GM12875 (cell line): Measurements from ENCODE around the gene SEC16A.

Source experiments
- H3K4me3 ChIP-seq: one replicate; pipeline ENCODE4 v1.5.1; 2011; ENCODE audit warnings: low read depth, low read length, control low read depth
- TF ChIP-seq, protein P1 (sequence below): IDR thresholded peaks from 2 replicates; pipeline ENCODE4 v1.5.1; 2011; ENCODE audit warnings: low read depth, mild to moderate bottlenecking, control low read depth, inconsistent platforms, low read length, moderate library complexity, borderline replicate concordance; ENCODE audit not compliant: insufficient read depth

SEC16A gene

DNA sequence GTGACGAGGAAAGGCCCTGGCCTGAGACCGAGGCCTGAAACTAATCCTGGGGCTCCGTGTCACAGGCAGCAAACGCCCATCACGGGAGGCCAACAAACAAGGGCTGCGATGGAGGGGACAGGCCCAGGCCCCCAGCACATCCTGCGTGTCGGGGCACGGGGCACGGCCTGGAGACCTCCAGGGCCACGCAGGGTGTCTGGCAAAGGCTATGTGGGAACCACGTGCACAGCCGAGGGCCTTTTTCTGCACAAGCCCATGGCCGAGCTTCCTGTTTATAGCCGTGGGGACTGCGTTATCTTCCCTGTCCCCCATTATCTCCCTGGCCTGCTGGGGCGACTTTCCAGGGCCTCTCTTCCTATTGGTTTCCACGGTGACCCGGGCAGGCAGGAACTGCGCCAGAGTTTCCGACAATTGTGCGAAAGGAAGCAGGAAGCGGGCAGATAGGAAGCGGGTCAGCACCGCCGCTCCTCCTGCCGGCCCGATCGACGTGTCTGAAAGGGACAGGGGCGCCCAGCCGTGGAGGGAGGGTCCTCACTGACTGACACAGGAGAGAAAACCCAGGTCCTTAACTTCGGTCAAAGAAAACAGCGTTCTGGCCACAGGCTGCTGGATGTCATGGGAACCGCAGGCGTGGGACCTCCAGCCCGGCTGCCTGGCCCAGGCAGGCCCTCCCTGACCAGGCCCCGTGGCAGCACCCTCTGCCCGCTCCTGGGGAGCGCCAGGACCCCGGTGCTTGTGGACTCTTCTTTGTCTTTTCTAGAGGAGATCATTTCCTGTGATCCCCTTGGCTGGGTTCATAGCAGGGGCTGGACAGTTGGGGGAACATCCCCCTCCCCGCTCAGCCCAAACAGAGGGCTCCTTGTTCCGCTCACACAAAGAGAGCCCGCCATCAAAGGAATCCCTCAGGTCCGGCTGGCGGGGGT lies 29.1 kb upstream of the SEC16A start:
- TF ChIP-seq, protein P1, sequence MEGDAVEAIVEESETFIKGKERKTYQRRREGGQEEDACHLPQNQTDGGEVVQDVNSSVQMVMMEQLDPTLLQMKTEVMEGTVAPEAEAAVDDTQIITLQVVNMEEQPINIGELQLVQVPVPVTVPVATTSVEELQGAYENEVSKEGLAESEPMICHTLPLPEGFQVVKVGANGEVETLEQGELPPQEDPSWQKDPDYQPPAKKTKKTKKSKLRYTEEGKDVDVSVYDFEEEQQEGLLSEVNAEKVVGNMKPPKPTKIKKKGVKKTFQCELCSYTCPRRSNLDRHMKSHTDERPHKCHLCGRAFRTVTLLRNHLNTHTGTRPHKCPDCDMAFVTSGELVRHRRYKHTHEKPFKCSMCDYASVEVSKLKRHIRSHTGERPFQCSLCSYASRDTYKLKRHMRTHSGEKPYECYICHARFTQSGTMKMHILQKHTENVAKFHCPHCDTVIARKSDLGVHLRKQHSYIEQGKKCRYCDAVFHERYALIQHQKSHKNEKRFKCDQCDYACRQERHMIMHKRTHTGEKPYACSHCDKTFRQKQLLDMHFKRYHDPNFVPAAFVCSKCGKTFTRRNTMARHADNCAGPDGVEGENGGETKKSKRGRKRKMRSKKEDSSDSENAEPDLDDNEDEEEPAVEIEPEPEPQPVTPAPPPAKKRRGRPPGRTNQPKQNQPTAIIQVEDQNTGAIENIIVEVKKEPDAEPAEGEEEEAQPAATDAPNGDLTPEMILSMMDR = no peak

DNA sequence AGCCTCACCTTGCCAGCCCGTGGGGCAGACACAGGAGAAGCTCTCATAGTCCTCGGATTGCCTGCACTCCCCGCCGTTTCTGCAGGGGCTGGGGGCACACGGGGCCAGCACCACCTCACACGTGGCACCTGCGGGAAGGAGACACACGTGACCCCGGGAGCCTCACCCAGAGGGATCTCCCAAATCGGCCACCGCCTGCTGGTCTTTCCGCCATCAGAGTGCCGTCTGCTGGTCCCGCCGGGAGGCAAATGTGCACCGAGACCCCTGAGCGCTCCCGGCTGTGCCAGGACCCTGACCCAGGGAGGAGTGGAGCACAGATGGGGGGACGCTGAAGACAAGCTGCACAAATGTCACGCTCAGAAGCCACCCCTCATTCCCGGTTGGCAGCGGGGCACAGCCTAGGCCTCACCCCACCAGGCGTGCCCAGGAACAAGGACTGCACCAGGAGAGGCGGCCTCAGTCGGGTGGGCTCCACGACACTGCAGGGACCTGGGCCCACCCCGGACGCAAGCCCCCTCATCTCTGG lies 28.4 kb upstream of the SEC16A start:
- TF ChIP-seq, protein P1 = no peak
- H3K4me3 ChIP-seq = no peak overlapping the region

More for the DNA sequence above, 29.1 kb upstream of the SEC16A start:
- H3K4me3 ChIP-seq = no peak overlapping the region

DNA sequence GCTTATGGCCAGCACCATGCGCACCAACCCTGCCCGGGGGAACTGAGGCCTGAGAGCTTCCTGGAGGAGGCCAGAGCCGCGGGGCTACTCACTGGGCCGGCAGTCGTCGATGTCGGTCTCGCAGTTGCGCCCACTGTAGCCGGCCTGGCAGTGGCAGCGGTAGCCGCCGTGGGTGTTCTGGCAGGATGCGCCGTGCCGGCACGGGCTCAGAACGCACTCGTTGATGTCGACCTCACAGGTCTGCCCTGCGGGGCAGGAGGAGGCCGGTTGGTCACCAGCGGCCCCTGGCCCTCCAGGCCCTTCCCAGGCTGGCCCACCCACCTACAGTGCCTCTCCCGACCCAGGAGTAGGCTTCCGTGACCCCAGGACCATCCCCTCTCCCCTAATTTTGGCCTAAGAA lies 27.7 kb upstream of the SEC16A start:
- TF ChIP-seq, protein P1 = no peak
- no peak overlapping the region for H3K4me3 ChIP-seq

GRCh38 chr9:136509549-136509948 lies 26.7 kb upstream of the SEC16A start:
- no peak overlapping the region for H3K4me3 ChIP-seq
- TF ChIP-seq, protein P1 = no peak

- no peak overlapping the region for H3K4me3 ChIP-seq
- TF ChIP-seq, protein P1 = no peak
Measured at GRCh38 chr9:136508729-136509500, 26.1 kb upstream of the SEC16A start.

GRCh38 chr9:136507992-136508375 lies 25.1 kb upstream of the SEC16A start:
- no peak overlapping the region for H3K4me3 ChIP-seq
- TF ChIP-seq, protein P1 = no peak
